CD4-positive, alpha-beta T cell (primary cell): ENCODE measurements around the gene PTPRN2. TPM values are rescaled to one million over a fixed set of nuclear protein-coding genes. Genes with fewer than 3 reads are reported as not detected.

Source experiments
- ATAC-seq: fragments of 200-7000 bp; cut with Tn5 transposase; one replicate; pipeline ENCODE4 v1.10.0; 2022; ENCODE audit warnings: mild to moderate bottlenecking; ENCODE audit not compliant: poor library complexity
- CTCF ChIA-PET: fragments of 350-600 bp; sonication (Branson Sonifier 250); formaldehyde crosslinking; loops from one replicate; lab custom pipeline; 2021; ENCODE audit warnings: antibody characterized with exemption, inconsistent platforms; lab: Charles Lee
- POLR2A ChIA-PET: fragments of 350-600 bp; sonication (Branson Sonifier 250); formaldehyde crosslinking; loops from one replicate; lab custom pipeline; 2021; ENCODE audit warnings: antibody characterized with exemption, inconsistent platforms; lab: Charles Lee
- DNase-seq, 14 experiments: peaks; one replicate each; pipeline ENCODE4 v3.0.0-alpha.2; 2013 to 2020; ENCODE audit warnings: mixed read lengths in 2 of 14
- H3K27ac ChIP-seq, 2 donors: one replicate each; pipeline versions ENCODE4 v1.5.1 to v1.7.0; 2013; ENCODE audit warnings: low read length in 2 of 2, low read depth in 1 of 2, mild to moderate bottlenecking in 1 of 2
- H3K27me3 ChIP-seq, 2 experiments: 1 replicate in 1 of 2; 2 replicates in 1 of 2; pipeline versions ENCODE4 v1.6.1 to v1.7.0; 2013; ENCODE audit warnings: low read length in 2 of 2, control low read depth in 1 of 2, mild to moderate bottlenecking in 1 of 2, moderate library complexity in 1 of 2; ENCODE audit not compliant: insufficient read depth in 2 of 2, control insufficient read depth in 1 of 2
- H3K36me3 ChIP-seq: one replicate; pipeline ENCODE4 v1.6.1; 2013; ENCODE audit warnings: low read length, control low read depth; ENCODE audit not compliant: insufficient read depth
- H3K4me1 ChIP-seq: one replicate; pipeline ENCODE4 v1.6.1; 2013; ENCODE audit warnings: low read length, control low read depth; ENCODE audit not compliant: insufficient read depth
- H3K4me3 ChIP-seq: one replicate; pipeline ENCODE4 v1.5.1; 2013; ENCODE audit warnings: mild to moderate bottlenecking, low read length, moderate library complexity
- H3K9me3 ChIP-seq, 2 experiments: 1 replicate in 1 of 2; 2 replicates in 1 of 2; pipeline versions ENCODE4 v1.6.1 to v1.7.0; 2013; ENCODE audit warnings: low read length in 2 of 2, mild to moderate bottlenecking in 2 of 2, control low read depth in 1 of 2, moderate library complexity in 1 of 2; ENCODE audit not compliant: control insufficient read depth in 1 of 2, insufficient read depth in 1 of 2
- H3K27ac Mint-ChIP-seq: one replicate; pipeline ENCODE4 v1.8.0; 2020; ENCODE audit warnings: mixed read lengths
- H3K27me3 Mint-ChIP-seq: one replicate; pipeline ENCODE4 v1.8.0; 2021; ENCODE audit warnings: mixed read lengths
- H3K36me3 Mint-ChIP-seq: one replicate; pipeline ENCODE4 v1.8.0; 2021; ENCODE audit warnings: low read depth, mixed read lengths
- H3K4me1 Mint-ChIP-seq: one replicate; pipeline ENCODE4 v1.8.0; 2021; ENCODE audit warnings: low read depth, mixed read lengths
- H3K4me3 Mint-ChIP-seq: one replicate; pipeline ENCODE4 v1.8.0; 2020; ENCODE audit warnings: mild to moderate bottlenecking, mixed read lengths
- H3K9me3 Mint-ChIP-seq: one replicate; pipeline ENCODE4 v1.8.0; 2020; ENCODE audit warnings: mixed read lengths
- CTCF ChIP-seq: fragments of 200-600 bp; IDR thresholded peaks from one replicate; pipeline ENCODE4 v1.8.0; 2022; ENCODE audit warnings: antibody characterized with exemption, mild to moderate bottlenecking
- intact Hi-C, 2 experiments: fragments of 100-400 bp; cut with DNase I in 1 of 2; cut with micrococcal nuclease in 1 of 2; formaldehyde crosslinking; loops; one replicate each; pipeline versions ENCODE4 v1.15.1 to v1.9.0; 2023 to 2025; cut with DNase I, micrococcal nuclease
- total RNA-seq, 174 experiments: library from RNA in 2 of 174; stranded (reverse) in 2 of 174; gene quantifications; one replicate each; pipeline ENCODE4 v1.2.3 and lab custom pipeline; 2021 to 2026

Gene PTPRN2
- total RNA-seq, 2 experiments from 2014 or later, result 0.34 to 0.44 TPM

- no peaks in the 10 kb centered on the region for H3K36me3 ChIP-seq
- POLR2A ChIA-PET, result no interaction called here
These were observed 913.5 kb downstream of the PTPRN2 start for GRCh38 chr7:157674027-157674714.

DNA sequence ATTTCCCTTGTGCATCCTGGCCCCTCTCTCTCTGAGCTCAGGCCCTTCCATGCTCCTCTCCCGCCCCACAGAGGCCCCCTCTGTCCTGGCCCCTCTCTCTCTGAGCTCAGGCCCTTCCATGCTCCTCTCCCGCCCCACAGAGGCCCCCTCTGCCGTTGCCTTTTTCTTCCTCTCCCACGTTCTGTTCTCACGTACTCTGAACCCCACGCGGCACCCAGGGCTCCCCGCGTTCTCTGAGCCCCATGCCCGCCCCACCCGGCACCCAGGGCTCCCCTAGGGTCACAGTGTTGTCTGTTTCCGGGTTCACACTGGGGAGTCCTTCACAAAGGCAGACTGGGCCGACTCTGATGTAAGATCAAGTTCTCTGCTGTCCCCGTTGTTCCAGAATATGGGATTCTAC, 914.0 kb downstream of the PTPRN2 start:
- H3K36me3 Mint-ChIP-seq, result no peaks in the 10 kb centered on the region
- no peaks in the 10 kb centered on the region for H3K9me3 Mint-ChIP-seq
- peaks cover 64% of the 10 kb centered on the region for H3K27me3 Mint-ChIP-seq
- peaks cover 21 to 28% of the 10 kb centered on the region in 2 experiments for H3K27me3 ChIP-seq
- H3K4me1 Mint-ChIP-seq, result peaks cover 20% of the 10 kb centered on the region
- no peak overlapping the region for H3K27ac ChIP-seq
- no peak overlapping the region for H3K4me3 Mint-ChIP-seq
- H3K4me1 ChIP-seq, result peaks cover 14% of the 10 kb centered on the region
- H3K4me3 ChIP-seq, result no peak overlapping the region
- H3K36me3 ChIP-seq, result no peaks in the 10 kb centered on the region
- DNase-seq (no peak), ATAC-seq (no peak)
- H3K27ac Mint-ChIP-seq, result no peak overlapping the region
- TF ChIP-seq CTCF, result no peak
- POLR2A ChIA-PET, result no interaction called here
- CTCF ChIA-PET, result no interaction called here
- peaks cover 0 to 14% of the 10 kb centered on the region in 2 experiments for H3K9me3 ChIP-seq
- intact Hi-C loops, result no loop called here

More at GRCh38 chr7:157674027-157674714, 913.5 kb downstream of the PTPRN2 start:
- H3K27ac ChIP-seq, result no peak overlapping the region
- no peaks in the 10 kb centered on the region for H3K9me3 Mint-ChIP-seq
- DNase-seq (no peak), ATAC-seq (no peak)
- intact Hi-C loops, result no loop called here
- H3K4me3 ChIP-seq, result no peak overlapping the region
- peaks cover 24 to 29% of the 10 kb centered on the region in 2 experiments for H3K27me3 ChIP-seq
- H3K4me1 Mint-ChIP-seq, result peaks cover 16% of the 10 kb centered on the region
- CTCF ChIA-PET, result no interaction called here
- TF ChIP-seq CTCF, result no peak
- H3K27me3 Mint-ChIP-seq, result peaks cover 70% of the 10 kb centered on the region
- no peak overlapping the region for H3K27ac Mint-ChIP-seq
- H3K4me1 ChIP-seq, result peaks cover 8% of the 10 kb centered on the region
- no peak overlapping the region for H3K4me3 Mint-ChIP-seq
- H3K9me3 ChIP-seq, result peaks cover 0 to 10% of the 10 kb centered on the region in 2 experiments
- H3K36me3 Mint-ChIP-seq, result no peaks in the 10 kb centered on the region

- Histone ChIP-seq H3K4me1 (peaks cover 19% of the 10 kb centered on the region), H3K9me3 (peaks cover 0 to 19% of the 10 kb centered on the region in 2 experiments), H3K27ac (no peak overlapping the region), H3K27me3 (peaks cover 8 to 16% of the 10 kb centered on the region in 2 experiments), H3K36me3 (no peaks in the 10 kb centered on the region), H3K4me3 (no peak overlapping the region)
- peaks cover 28% of the 10 kb centered on the region for H3K4me1 Mint-ChIP-seq
- CTCF ChIA-PET, result no interaction called here
- no peak overlapping the region for H3K4me3 Mint-ChIP-seq
- peaks cover 45% of the 10 kb centered on the region for H3K27me3 Mint-ChIP-seq
- no peak for DNase-seq
- H3K27ac Mint-ChIP-seq, result no peak overlapping the region
- no peaks in the 10 kb centered on the region for H3K36me3 Mint-ChIP-seq
- no peaks in the 10 kb centered on the region for H3K9me3 Mint-ChIP-seq
- TF ChIP-seq CTCF, result no peak
- no peak for ATAC-seq
- intact Hi-C loops, result no loop called here
- POLR2A ChIA-PET, result no interaction called here
These were observed 916.0 kb downstream of the PTPRN2 start for GRCh38 chr7:157671358-157672255.
